ENCODE measurements around the gene EVI5.

GRCh38 chr1:92822879-92823278 lies 38.0 kb upstream of the EVI5 start:
- no peak for TF ChIP-seq EZH2 (IDR thresholded peaks at IDR 0.05; ENCODE audit: insufficient read depth, poor library complexity, severe bottlenecking)
- no peak for TF ChIP-seq EZH2phosphoT487 (IDR thresholded peaks at IDR 0.05; ENCODE audit: insufficient read depth, low read depth)

All from GM23248 (cell line).